Mammary epithelial cell (primary cell): Measurements from ENCODE around the gene FARS2.

Experiments used
- EZH2 ChIP-seq: IDR thresholded peaks from 2 replicates; pipeline ENCODE4 v1.6.1; 2012; ENCODE audit warnings: low read length, inconsistent platforms, borderline replicate concordance
- TF ChIP-seq, protein P1 (sequence below), 2 donors: IDR thresholded peaks in 1 of 2; conservative IDR thresholded peaks in 1 of 2; 2 replicates each; pipeline ENCODE4 v1.5.1; 2011 to 2012; ENCODE audit warnings: inconsistent platforms in 2 of 2, low read length in 2 of 2, mild to moderate bottlenecking in 2 of 2, control low read depth in 1 of 2, low read depth in 1 of 2; ENCODE audit not compliant: insufficient read depth in 1 of 2; ENCODE audit errors: extremely low read depth in 1 of 2

DNA sequence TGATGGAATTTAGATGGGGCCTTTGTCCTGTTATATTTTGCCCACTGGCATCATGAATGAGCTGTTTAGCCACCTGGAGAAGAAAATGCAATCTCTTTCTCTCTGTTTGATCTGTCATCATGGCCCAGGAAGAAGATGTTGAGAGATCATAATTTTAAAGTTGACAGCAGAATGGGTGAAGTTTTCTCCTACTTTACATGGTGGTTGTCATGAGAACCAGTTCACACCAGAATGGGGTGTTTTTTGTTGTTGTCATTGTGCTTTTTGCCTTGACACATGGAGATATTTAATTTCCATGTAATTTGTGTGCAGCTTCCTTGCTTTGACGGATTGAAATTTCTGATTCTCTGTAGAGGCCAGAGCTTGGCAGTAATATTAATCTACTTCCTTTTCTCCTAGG lies 122.5 kb downstream of the FARS2 start:
- TF ChIP-seq, protein P1, sequence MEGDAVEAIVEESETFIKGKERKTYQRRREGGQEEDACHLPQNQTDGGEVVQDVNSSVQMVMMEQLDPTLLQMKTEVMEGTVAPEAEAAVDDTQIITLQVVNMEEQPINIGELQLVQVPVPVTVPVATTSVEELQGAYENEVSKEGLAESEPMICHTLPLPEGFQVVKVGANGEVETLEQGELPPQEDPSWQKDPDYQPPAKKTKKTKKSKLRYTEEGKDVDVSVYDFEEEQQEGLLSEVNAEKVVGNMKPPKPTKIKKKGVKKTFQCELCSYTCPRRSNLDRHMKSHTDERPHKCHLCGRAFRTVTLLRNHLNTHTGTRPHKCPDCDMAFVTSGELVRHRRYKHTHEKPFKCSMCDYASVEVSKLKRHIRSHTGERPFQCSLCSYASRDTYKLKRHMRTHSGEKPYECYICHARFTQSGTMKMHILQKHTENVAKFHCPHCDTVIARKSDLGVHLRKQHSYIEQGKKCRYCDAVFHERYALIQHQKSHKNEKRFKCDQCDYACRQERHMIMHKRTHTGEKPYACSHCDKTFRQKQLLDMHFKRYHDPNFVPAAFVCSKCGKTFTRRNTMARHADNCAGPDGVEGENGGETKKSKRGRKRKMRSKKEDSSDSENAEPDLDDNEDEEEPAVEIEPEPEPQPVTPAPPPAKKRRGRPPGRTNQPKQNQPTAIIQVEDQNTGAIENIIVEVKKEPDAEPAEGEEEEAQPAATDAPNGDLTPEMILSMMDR (conservative IDR thresholded peaks at IDR 0.05 in 1 of 2, IDR thresholded peaks at IDR 0.05 in 1 of 2; ENCODE audit: extremely low read depth in 1 of 2, insufficient read depth in 1 of 2, low read depth in 1 of 2, low read length in 2 of 2): no peak
- no peak for TF ChIP-seq EZH2
